HG03442 (cell line): ENCODE results near the gene FURIN.
"Not testable (repeated sequence)": the region's sequence is repeated elsewhere in the genome, so short reads cannot be mapped to it uniquely, and the experiment has no call there.

ENCODE experiments used
- ATAC-seq: cut with Tn5 transposase; IDR thresholded peaks from one replicate; pipeline ENCODE4 v1.9.1; 2021; ENCODE audit warnings: mild to moderate bottlenecking, moderate library complexity; ENCODE audit not compliant: unreplicated experiment

Gene FURIN

DNA sequence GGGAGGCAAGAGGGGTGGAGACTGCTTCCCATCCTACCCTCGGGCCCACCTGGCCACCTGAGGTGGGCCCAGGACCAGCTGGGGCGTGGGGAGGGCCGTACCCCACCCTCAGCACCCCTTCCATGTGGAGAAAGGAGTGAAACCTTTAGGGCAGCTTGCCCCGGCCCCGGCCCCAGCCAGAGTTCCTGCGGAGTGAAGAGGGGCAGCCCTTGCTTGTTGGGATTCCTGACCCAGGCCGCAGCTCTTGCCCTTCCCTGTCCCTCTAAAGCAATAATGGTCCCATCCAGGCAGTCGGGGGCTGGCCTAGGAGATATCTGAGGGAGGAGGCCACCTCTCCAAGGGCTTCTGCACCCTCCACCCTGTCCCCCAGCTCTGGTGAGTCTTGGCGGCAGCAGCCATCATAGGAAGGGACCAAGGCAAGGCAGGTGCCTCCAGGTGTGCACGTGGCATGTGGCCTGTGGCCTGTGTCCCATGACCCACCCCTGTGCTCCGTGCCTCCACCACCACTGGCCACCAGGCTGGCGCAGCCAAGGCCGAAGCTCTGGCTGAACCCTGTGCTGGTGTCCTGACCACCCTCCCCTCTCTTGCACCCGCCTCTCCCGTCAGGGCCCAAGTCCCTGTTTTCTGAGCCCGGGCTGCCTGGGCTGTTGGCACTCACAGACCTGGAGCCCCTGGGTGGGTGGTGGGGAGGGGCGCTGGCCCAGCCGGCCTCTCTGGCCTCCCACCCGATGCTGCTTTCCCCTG is 13.8 kb downstream of the FURIN start:
- no peak for ATAC-seq

DNA sequence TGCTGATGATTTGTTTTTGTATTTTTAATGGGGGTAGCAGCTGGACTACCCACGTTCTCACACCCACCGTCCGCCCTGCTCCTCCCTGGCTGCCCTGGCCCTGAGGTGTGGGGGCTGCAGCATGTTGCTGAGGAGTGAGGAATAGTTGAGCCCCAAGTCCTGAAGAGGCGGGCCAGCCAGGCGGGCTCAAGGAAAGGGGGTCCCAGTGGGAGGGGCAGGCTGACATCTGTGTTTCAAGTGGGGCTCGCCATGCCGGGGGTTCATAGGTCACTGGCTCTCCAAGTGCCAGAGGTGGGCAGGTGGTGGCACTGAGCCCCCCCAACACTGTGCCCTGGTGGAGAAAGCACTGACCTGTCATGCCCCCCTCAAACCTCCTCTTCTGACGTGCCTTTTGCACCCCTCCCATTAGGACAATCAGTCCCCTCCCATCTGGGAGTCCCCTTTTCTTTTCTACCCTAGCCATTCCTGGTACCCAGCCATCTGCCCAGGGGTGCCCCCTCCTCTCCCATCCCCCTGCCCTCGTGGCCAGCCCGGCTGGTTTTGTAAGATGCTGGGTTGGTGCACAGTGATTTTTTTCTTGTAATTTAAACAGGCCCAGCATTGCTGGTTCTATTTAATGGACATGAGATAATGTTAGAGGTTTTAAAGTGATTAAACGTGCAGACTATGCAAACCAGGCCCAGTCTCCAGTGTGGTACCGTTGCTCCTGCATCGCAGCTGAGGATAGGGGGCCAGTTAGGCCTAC is 14.6 kb downstream of the FURIN start:
- ATAC-seq: no peak

- no peak for ATAC-seq
Observed at GRCh38 chr15:90883526-90883975, 15.2 kb downstream of the FURIN start.

GRCh38 chr15:90883976-90884718 is 15.8 kb downstream of the FURIN start, which contains the start of gene FES:
Gene FES, plus strand, starts transcription at chr15:90884504. Its CDS starts 542 bp downstream, at chr15:90885046.
- no peak for ATAC-seq

GRCh38 chr15:90884719-90885431 is 16.5 kb downstream of the FURIN start:
- no peak for ATAC-seq

- ATAC-seq: no peak
Observed at GRCh38 chr15:90885432-90886290, 17.3 kb downstream of the FURIN start.

- ATAC-seq: no peak
Observed at GRCh38 chr15:90886291-90886614, 17.9 kb downstream of the FURIN start.

DNA sequence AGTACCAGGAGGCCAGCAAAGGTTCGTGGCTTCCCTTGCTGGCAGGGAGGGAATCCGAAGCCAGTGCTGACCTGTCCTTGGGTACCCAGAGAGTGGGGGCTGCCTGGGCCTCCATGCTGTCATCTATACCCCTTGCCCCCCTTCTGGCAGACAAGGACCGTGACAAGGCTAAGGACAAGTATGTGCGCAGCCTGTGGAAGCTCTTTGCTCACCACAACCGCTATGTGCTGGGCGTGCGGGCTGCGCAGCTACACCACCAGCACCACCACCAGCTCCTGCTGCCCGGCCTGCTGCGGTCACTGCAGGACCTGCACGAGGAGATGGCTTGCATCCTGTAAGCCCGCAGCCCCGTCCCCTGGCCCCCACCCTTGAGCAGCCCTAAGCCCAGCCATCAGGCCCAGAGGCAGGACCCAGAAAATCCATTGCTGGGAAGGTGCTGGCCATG is 18.7 kb downstream of the FURIN start:
- ATAC-seq: no peak

- no peak for ATAC-seq
Observed at GRCh38 chr15:90889313-90889730, 20.9 kb downstream of the FURIN start.

DNA sequence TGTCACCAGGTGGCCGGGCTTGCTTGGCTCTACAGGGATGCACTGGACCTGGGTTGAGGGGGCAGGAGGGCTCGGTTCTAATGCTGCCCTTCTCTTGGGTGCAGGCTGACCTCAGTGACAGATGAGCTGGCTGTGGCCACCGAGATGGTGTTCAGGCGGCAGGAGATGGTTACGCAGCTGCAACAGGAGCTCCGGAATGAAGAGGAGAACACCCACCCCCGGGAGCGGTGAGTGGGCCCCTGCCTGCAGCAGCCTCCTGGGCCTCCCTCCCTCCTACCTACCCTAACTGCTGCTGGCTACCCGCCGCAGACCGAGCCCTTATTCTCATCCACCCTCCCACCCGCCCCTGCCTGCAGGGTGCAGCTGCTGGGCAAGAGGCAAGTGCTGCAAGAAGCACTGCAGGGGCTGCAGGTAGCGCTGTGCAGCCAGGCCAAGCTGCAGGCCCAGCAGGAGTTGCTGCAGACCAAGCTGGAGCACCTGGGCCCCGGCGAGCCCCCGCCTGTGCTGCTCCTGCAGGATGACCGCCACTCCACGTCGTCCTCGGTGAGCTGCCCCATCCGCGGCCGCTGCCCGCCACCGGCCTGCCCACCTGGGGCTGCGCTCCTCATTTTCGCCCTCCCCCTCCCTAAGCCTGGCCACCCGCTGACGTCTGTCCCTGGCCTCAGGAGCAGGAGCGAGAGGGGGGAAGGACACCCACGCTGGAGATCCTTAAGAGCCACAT is 21.5 kb downstream of the FURIN start:
- no peak for ATAC-seq

DNA sequence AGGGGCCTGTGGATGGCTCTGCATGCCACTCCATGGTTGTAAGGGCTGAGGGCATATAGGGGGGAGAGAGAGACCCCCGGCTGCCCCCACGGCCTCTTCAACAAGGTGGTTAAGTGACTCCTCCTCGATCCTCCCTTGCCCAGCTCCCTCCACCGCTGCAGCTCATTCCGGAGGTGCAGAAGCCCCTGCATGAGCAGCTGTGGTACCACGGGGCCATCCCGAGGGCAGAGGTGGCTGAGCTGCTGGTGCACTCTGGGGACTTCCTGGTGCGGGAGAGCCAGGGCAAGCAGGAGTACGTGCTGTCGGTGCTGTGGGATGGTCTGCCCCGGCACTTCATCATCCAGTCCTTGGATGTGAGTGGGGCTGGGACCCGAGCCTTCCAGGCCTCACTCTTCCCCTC is 22.5 kb downstream of the FURIN start:
- no peak for ATAC-seq

- no peak for ATAC-seq
Observed at GRCh38 chr15:90891346-90891949, 23.1 kb downstream of the FURIN start.

DNA sequence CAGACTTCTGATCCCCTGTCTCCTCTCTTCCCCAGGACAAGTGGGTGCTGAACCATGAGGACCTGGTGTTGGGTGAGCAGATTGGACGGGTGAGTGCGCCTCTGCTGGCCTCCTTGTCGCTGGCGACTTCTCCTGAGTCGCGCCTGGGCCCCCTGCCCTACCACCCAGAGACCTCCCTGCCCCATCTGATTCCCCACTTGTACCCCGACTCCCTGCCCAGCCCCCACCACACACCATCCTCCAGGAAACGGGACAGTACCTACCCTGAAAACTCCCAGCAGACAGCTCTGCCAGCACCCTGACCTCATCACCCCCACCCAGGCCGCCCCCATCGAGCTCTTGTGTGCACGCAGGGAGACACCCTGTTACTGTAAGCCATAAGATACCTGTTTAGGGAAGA is 23.6 kb downstream of the FURIN start:
- ATAC-seq: no peak

DNA sequence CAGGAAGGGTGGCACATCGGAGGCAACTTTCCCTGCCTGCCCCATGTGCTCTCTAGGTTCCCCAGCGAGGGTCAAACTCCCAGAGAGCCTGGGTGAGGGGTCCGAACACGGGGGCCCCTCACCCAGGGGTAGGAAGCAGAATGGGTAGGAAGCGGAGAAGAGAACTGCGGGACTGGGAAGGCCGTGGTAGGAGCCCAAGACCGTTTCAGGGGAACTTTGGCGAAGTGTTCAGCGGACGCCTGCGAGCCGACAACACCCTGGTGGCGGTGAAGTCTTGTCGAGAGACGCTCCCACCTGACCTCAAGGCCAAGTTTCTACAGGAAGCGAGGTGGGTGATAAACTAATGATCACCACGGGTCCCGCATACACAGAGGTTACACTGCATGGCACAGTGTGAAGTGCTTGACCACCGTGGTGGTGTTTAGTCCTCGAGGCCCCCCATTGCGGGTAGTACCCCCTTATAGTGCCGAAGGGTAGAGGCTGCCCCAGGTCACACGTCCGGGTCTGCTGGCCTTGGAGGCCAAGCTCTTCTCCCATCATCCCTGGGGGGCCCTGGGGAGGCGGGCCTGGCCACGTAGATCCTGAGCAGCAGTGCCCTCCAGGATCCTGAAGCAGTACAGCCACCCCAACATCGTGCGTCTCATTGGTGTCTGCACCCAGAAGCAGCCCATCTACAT is 24.2 kb downstream of the FURIN start:
- no peak for ATAC-seq

GRCh38 chr15:90893175-90894090 is 25.0 kb downstream of the FURIN start:
- ATAC-seq: no peak

DNA sequence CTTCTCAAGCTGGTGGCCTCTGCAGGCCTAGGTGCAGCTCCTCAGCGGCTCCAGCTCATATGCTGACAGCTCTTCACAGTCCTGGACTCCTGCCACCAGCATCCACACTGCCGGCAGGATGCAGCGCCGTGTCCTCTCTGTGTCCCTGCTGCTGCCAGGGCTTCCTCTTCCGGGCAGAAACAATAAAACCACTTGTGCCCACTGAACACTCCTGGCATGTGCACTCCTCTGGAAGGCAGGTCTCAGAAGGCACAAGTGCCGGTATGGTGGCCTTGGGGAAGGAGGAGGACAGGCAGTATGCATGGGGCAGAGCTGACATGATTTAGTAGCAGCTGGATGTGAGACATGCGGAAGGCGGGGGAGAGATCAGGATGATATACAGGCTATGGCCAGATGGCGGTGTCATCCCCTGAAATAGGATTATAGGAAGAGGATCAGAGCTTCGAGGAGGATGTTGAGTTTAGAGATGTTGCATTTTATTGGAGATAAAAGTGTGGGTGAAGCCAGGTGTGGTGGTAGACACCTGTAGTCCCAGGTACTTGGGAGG is 27.3 kb downstream of the FURIN start:
- no peak for ATAC-seq

GRCh38 chr15:90897131-90897655 is 28.8 kb downstream of the FURIN start:
- not testable (repeated sequence) for ATAC-seq
